IPS-NIHi7 (cell line): ENCODE results near the gene RAD51B.
"Not testable (repeated sequence)": the region's sequence is repeated elsewhere in the genome, so short reads cannot be mapped to it uniquely, and the experiment has no call there.

Experiments used
- DNase-seq: peaks from one replicate; pipeline ENCODE4 v3.0.0; 2012; ENCODE audit warnings: mixed read lengths; ENCODE audit errors: extremely low spot score

Gene RAD51B

DNA sequence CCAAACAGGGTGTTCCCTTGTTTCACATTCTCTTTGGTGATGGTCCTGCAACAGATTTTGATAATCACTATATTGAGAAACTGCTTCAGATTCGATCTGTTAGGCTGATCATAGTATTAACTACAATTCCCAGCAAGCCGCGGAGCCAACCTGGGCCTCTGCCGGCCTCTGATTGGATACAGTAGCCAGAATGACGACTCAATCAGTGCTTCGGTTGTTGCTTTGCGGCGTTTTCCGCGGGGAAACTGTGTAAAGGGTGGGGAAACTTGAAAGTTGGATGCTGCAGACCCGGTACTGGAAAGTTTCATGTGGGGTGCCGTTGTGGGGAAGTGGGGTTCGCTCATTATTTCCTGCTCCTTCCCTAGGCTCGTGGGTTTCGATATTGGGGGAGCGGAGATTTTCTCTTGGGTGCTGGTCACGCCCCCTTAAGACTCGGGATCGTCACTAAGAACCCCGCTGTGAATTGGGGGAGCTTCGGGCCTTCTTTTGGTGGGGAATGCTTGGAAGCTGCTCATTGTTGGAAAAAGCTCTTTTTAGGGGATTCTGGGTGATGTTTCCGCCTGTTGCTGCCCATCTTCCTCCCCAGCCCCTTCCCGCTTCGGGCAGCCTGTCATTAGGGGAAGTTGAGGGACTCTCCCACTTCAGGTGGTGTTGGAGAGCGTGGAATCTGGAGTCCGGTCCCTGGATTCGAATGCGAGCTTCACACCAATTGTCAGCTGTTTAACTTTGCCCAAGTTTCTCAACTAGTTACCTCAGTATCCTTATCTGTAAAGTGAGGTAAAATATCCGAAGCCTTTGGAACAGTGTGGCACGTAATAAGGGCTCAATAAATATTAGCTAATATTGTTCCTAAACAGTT lies at the start of gene RAD51B:
Gene RAD51B (plus strand): TSS at position 217 of the 859 bp plus-strand sequence.
- DNase-seq, result peak; percentile 89

DNA sequence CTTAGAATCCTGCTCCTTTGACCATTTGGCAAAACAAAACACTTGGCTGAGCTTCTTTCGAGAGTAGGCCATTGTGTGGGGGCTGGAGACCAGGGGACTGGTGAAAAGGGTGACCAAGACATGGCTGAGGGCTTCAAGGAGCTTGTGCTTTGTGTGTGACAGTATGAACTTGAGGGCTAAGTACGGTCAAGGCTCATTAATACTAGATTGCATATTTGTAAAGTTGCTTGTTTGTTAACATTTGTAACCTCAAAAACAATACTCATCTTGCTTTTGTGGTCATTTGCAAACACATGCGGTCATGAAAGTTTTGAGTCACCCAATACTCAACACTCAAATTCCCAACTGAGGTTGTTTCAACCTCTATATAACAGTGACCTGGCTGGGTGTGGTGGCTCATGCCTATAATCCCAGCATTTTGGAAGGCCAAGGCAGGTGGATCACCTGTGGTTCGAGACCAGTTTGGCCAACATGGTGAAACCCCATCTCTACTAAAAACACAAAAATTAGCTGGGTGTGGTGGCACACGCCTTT lies 45.7 kb upstream of the RAD51B start:
- no peak for DNase-seq

DNA sequence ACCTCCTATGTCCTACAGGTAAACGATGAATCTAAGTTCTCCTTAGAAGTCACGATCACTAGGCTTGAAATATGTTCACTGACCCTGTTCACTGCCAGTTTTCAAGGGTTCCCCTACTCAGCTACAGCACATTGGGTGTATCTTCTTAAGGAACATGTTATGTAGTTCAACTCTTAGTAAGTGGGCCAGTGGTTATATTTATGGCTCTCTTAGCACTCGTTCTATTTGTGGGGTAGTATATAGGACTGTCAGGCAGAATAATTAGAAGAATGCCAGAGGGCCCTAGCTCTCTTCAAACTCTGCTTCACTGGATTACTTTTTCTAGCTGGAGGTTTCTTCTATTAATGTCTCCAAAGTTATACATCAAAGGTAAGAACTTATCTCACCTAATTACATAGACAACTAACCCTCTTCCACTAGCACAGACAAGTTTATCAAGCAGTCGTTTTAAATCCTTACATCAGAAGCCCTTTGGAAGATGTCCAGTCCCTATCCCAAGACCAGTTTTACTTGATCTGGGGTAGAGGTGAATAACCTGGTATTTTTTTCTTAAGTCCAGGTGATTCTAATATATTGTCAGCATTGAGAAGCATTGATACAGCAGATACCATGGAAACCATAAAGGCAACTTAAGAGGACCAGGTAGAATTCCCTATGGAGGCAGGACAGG lies 42.8 kb upstream of the RAD51B start:
- DNase-seq, result no peak

DNA sequence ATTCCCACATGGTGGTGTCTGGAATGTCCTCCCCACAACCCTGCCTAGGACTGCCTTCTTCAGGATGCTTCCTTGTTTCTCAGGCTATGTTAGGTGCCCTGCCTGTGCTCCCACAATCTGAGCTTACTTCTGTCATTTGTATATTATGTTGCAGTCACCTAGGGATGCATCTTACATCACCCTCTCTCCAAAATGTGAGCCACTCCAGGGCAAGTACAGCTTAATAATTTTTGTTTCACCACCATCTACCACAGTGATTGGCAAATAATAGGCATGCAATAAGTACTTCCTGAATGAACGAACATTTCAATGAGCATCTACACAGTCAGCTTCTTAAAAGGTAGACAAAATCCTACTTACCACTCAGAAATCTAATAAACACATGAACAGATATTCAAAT lies 40.8 kb upstream of the RAD51B start:
- DNase-seq, result no peak

GRCh38 chr14:67782090-67782489 lies 37.5 kb upstream of the RAD51B start:
- DNase-seq, result peak; percentile 0

GRCh38 chr14:67784244-67784823 lies 35.2 kb upstream of the RAD51B start:
- peak; percentile 5 for DNase-seq

DNA sequence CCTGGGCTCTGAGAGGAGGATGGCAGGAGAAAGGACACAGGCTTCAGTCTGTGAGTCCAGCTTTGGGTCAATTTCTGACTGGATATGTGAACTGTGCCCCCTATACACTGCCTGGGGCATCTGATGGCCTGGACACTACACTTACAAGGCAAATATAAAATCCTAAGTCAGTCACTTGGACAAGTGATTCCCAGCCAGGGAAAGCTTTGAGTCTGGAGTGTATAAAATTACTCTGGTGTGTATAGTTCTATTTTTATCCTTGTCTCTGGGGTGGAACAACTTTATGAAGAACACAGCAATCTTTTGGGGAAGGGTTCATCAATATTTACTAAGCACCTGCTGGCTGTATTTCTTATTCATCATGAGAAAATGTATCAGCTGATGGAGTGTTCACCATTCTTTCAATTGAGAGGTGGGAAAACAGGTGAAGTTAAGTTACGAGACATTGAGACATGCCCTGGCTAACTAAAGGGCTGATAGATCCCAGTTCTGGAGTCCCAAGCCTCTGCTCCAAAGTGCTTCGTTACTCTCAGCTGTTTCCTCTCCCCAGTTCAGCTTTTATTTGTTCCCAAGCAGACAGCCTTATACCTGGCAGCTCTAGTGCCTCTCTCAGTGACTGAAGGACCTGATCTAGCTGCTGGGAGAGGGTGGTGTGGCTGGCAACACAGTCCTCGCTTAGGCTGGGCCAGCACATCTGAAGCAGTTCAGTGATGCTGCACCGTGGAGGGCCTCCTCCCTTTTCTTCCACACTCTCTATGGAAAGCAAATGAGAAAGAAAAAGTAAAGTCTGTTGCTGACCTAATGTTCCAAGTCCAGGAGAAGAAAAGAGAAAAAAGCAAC lies 34.1 kb upstream of the RAD51B start:
- no peak for DNase-seq

DNA sequence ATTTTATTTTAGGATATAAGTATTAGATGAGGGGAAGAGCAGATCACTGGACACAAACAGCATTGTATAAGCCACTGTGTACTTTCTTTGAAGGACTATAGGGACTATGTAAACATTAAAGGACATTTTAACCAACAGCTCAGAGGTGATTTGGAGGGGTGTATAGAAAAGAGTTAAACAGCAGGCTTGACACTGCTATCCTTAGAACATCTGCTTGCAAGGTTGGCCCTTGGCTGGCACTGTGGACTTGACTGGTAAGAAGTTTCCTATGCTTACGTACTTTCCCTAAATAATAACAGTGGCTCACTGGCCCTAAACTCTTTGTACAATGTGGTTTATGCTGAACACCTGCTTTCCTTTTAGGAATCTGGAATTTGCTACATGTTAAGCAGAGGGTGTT lies 31.9 kb upstream of the RAD51B start:
- DNase-seq, result no peak

DNA sequence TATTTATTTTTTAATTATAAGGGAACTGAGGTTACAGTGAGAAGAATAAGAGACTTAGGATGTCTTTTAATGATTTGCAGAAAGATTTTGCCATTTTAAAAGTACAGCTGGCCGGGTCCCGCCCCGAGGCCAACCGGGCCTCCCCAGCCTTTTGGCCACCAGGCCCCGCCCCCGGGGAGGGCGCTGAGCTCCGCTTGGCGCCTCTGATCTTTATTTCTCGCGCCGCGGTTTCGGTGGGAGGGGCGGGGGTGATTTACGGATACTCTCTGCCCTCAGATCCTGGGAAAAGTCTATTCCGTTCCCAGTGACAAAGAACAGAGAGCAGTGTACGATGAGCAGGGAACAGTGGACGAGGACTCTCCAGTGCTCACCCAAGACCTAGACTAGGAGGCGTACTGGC lies 20.8 kb upstream of the RAD51B start:
- no peak for DNase-seq

GRCh38 chr14:67800743-67801142 lies 18.8 kb upstream of the RAD51B start:
- DNase-seq, result no peak

DNA sequence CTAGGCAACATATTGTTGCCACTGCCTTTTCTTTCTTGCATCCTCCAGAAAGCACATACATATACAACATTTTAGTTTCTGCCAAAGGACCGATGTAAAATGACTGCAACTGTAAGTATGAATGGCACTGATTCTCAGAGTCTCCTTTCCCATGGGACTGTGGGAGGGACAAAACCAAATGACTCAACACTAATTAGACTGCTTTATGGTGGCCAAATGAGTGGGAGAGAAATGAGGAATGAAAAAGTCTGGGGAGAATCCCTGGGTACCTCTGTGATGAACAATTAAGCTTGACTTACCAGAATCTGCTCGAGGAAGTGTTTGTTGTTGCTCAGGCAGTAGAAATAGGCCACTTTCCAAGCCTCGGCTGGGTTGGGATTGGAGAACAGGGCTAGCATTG lies 13.3 kb upstream of the RAD51B start:
- DNase-seq, result no peak

GRCh38 chr14:67814821-67815220 lies 4.8 kb upstream of the RAD51B start:
- DNase-seq, result no peak

DNA sequence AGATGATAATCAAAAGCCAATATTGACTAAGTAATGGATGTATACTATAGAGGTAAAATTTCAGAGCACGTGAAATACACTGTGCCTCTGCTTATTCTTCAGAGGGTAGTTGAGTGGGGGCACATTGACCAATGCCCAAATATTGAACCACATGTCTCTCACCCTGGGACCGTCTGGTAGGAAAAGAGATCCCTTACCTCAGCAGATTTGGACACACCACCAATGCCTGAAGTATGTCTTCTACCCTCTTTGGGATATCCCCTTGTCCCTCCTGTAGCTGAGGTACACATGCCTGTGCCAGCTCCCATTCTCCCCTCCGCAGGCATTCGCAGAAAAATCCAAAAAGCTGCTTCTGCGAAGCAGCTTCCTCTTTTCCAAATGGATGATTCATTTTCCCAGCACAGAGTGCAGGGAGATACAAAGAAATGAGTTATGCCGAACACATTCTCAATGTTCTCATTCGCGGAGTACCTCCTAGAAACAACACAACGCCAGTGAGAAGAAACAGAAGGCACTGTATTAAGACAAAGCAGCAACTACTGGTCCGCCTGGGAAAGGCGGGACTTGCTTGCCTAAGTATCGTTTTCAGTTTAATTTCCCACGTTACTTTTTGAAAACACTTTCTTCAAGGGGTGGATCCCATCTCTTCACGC lies 3.9 kb upstream of the RAD51B start:
- DNase-seq, result no peak

- peak; percentile 96 for DNase-seq
Observed at GRCh38 chr14:67816326-67817002, 3.1 kb upstream of the RAD51B start, which contains the start of gene ZFYVE26. ZFYVE26 (minus strand) TSS chr14:67816590; CDS start chr14:67815963, 627 bp downstream.

DNA sequence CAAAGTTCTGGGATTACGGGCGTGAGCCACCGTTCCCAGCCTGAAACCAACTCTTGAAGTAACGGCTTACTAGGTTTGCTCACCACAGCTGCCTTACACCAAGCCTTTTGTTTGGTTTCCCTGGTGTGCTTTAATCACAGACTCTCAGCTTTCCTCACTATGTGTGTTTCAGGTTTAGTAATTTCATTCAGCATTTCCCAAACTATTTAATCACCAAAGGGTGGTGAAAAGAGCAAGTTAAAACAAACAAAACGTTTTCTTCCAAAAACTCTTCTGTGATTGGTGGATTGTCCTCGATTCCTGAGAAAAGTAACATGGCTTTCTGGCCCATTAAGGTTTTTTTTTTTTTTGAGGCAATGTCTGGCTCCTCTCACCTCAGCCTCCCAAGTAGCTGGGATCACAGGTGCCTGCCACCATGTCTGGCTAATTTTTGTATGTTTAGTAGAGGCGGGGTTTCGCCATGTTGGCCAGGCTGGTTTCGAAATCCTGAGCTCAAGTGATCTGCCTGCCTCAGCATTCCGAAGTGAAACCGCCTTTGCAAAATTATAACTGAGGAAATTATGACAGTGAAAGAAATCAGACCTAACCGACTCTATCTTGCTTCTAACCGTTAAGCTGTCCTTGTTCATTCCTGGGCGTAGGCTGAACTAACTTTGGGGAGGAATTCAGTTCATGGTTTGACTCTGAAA lies 1.7 kb upstream of the RAD51B start:
- DNase-seq, result no peak

- DNase-seq, result not testable (repeated sequence)
Observed at GRCh38 chr14:67818476-67818875, 1.1 kb upstream of the RAD51B start.

DNA sequence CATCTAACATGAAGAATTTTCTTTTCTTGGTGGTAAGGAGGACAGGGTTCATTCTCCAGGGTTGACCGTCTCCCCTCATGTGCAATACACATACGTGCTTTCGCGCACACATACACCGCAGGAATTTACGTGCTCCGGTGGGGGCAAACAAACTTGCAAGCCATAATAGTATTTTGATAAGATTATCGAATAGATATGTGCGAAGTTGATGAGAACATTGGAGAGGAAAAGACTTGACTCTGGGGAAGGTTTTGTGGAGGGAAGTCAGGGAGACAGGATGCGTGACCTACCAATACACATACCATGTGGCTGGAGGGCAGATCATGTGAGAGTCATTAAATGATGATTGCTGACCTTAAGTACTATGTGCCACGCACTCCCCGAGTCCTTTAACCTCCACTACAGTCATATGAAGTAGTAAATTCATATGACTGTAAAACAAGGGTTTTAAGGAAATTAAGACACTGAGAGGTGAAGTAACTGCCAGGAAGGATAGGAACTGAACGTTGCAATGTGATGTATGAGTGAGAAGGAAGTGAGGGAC lies 921 bp downstream of the RAD51B start:
- no peak for DNase-seq

DNA sequence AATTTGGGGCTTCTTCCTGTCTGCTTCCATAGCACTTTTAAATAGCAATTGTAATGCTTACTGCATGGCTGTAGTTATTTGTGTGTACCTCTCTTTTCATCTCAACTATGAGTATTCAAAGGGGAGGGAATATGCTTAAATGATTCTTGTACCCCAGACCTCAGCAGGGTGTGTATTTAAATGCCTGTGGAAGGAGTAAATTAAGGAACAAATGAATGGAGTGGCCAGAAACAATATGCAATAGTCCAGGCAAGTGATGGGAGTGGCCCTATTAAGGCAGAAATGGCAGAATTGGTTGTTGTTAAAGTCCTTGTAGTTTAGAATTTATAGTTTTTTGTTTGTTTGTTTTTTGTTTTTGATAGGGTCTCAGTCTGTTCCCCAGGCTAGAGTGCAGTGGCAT lies 1.5 kb downstream of the RAD51B start:
- no peak for DNase-seq

DNA sequence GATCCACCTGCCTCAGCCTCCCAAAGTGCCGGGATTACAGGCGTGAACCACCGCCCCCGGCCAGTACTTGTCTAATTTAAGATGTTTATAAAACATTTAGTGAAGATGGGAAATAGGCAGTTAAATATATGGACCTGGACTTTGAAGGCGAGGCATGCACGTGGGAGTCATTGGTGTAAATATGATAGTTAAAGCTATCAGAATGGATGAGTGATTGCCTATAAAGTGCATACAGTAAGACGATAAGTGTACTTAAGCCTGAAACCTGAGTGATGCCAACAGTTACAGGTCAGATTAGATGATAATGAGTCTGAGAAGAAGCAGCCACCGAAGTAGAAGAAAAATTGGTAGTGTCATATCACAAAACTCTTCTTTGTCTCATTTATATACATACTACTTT lies 11.5 kb downstream of the RAD51B start:
- no peak for DNase-seq

- no peak for DNase-seq
Observed at GRCh38 chr14:67833403-67833802, 13.8 kb downstream of the RAD51B start.
